Activated CD4-positive, alpha-beta T cell treated with anti-CD3 and anti-CD28 coated beads, Interleukin-2, amount 10 ng/mL, durations not matched to agents 24 days and 14 days (primary cell): ENCODE data around the gene RAD51B. TPM values are rescaled to one million over a fixed set of nuclear protein-coding genes. Genes with fewer than 3 reads are reported as not detected.

Source experiments
- DNase-seq: peaks from one replicate; pipeline ENCODE4 v3.0.0; 2022
- H3K27ac Mint-ChIP-seq: one replicate; pipeline ENCODE4 v1.8.0; 2022; ENCODE audit warnings: mild to moderate bottlenecking, mixed read lengths
- H3K27me3 Mint-ChIP-seq: one replicate; pipeline ENCODE4 v1.8.0; 2022; ENCODE audit warnings: mixed read lengths
- H3K36me3 Mint-ChIP-seq: one replicate; pipeline ENCODE4 v1.8.0; 2022; ENCODE audit warnings: low read depth, mild to moderate bottlenecking, mixed read lengths
- H3K4me1 Mint-ChIP-seq: one replicate; pipeline ENCODE4 v1.8.0; 2021; ENCODE audit warnings: mixed read lengths
- H3K4me3 Mint-ChIP-seq: one replicate; pipeline ENCODE4 v1.8.0; 2022; ENCODE audit warnings: mild to moderate bottlenecking, moderate library complexity, mixed read lengths
- H3K9me3 Mint-ChIP-seq: one replicate; pipeline ENCODE4 v1.8.0; 2021; ENCODE audit warnings: mixed read lengths
- intact Hi-C: fragments of 100-400 bp; cut with micrococcal nuclease; formaldehyde crosslinking; loops from one replicate; pipeline ENCODE4 v1.15.1; 2023
- total RNA-seq: library from RNA; stranded (reverse); gene quantifications from 2 replicates; pipeline ENCODE4 v1.2.3, GENCODE V29; 2022

The RAD51B gene
- total RNA-seq, 1 donor from 2014 or later, result 29.3 TPM

DNA sequence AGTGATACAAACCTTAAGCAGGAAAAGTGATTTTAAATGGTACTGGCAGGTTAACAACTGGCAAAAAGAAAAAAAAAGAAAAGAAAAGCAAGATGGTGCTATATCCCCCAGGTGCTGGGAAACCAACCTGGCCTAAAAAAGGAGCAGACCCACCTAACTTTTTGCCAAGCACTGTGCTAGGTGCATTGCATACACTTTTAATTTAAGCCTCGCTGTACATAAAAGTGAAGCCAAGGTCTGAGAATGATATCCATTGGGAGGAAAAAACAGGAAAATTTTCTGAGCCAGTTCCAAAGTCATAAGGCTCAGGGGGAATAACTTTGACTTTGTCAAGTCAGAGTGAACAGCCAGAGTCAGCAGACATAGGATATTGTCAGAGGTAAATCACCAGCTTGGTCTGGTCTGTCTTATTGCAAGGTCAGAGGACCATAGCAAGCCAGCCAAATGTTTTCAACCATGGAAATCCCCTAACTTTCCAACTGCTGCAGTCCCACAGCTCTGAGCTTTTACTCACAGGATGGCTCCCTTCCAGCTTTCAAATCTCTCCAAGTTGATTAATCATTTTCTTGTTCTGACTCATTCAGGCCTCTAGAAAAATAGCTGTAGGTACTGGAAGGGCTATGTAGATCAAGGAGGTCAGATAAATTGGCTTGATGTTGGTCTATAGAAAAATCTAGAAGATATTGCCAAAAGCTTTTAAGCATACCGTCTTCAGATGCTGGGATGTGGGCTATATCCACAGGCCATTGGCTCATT lies 412.9 kb downstream of the RAD51B start:
- Mint-ChIP-seq H3K4me1 (peaks cover 9% of the 10 kb centered on the region), H3K27ac (no peak overlapping the region), H3K4me3 (no peak overlapping the region), H3K36me3 (peaks cover 3% of the 10 kb centered on the region), H3K9me3 (no peaks in the 10 kb centered on the region), H3K27me3 (no peaks in the 10 kb centered on the region)
- DNase-seq, result peak; percentile 71
- intact Hi-C loops, result loop anchor here (1.0 to 10.0 kb wide), 5 partner anchors 21 to 564 kb away; no protein-coding TSS in a partner anchor

DNA sequence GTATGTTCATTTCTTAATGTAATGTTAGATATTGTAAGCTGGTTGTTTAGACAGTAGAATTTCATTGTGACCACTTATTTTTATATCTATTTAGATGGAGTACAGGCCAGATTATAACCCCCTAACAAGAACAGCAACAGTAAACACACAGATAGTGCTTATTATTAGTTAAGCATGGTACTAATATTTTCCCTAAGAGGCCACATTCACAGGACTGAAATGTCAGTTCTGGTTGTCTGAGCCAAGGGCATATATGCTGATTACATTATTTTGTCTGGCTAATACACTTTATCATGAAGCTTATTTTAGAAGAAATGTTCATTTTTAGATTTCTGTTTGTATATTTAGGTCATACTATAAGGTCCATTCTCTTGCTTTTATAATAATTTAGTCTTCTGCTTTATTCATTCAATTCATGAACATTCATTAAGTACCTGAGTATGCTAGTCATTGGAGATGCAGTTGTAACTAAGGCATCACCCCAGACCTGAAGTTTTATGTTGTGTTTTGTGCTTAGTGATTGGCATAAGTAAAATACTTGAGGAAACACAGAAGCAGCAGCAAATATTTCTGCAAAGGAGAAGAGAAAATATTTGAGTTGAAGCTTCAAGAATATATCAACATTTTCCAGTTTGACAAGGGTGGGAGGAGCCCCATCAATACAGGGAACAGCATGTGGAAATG lies 413.7 kb downstream of the RAD51B start:
- H3K27me3 Mint-ChIP-seq, result no peaks in the 10 kb centered on the region
- no peak for DNase-seq
- intact Hi-C loops, result loop anchor here (2.0 to 10.0 kb wide), 3 partner anchors 42 to 564 kb away; no protein-coding TSS in a partner anchor
- H3K4me1 Mint-ChIP-seq, result peaks cover 9% of the 10 kb centered on the region
- peaks cover 3% of the 10 kb centered on the region for H3K36me3 Mint-ChIP-seq
- no peak overlapping the region for H3K4me3 Mint-ChIP-seq
- H3K27ac Mint-ChIP-seq, result no peak overlapping the region
- H3K9me3 Mint-ChIP-seq, result no peaks in the 10 kb centered on the region

DNA sequence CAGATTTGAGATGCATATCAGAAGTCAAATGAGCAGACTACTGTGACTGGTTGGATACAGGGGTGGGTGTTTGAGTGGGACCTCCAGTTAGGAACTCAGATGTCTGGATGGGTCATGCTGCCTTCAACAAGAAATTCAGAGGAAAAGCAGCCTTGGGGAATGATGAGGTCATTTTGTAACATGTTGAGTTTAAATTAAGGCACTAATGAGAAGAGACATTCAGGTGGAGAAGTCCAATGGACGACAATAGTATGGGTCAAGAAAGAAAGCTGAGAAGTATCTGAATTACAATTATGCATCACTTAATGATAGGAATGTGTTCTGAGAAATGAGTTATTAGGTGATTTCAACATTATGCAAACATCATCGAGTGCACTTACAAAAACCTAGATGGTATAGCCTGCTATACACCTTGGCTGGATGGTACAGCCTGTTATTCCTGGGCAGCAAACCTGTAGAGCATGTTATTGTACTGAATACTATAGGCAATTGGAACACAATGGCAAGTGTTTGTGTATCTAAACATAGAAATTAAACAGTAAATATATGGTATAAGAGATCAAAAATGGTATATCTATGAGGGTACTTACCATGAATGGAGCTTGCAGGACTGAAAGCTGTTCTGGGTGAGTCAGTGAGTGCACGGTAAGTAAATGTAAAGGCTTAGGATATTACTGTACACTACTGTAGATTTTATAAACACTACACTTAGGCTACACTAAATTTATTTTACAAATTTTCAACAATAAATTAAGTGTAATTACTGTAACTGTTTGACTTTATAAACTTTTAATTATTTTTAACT lies 414.7 kb downstream of the RAD51B start:
- DNase-seq, result no peak
- Mint-ChIP-seq H3K27ac (no peak overlapping the region), H3K9me3 (no peaks in the 10 kb centered on the region), H3K36me3 (peaks cover 3% of the 10 kb centered on the region), H3K4me3 (no peak overlapping the region), H3K4me1 (peaks cover 9% of the 10 kb centered on the region), H3K27me3 (no peaks in the 10 kb centered on the region)
- intact Hi-C loops, result loop anchor here (10.0 kb wide), 1 partner anchor 150 kb away; no protein-coding TSS in a partner anchor

DNA sequence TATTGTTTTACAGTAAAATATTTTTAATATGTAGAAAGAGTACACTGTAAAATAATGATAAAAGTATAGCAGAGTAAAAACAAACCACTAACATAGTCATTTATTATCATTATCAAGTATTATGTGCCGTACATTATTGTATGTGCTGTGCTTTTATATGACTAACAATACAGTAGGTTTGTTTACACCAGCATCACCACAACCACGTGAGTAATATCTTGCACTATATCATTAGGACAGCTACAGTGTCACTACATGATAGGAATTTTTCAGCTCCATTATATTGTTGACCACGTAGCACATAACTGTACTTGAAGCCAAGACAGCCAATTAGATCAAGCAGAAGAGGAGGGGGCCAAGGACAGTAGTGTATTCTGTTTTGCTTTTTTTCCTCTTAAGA lies 415.4 kb downstream of the RAD51B start:
- intact Hi-C loops, result loop anchor here (10.0 kb wide), 1 partner anchor 150 kb away; no protein-coding TSS in a partner anchor
- peaks cover 4% of the 10 kb centered on the region for H3K4me1 Mint-ChIP-seq

DNA sequence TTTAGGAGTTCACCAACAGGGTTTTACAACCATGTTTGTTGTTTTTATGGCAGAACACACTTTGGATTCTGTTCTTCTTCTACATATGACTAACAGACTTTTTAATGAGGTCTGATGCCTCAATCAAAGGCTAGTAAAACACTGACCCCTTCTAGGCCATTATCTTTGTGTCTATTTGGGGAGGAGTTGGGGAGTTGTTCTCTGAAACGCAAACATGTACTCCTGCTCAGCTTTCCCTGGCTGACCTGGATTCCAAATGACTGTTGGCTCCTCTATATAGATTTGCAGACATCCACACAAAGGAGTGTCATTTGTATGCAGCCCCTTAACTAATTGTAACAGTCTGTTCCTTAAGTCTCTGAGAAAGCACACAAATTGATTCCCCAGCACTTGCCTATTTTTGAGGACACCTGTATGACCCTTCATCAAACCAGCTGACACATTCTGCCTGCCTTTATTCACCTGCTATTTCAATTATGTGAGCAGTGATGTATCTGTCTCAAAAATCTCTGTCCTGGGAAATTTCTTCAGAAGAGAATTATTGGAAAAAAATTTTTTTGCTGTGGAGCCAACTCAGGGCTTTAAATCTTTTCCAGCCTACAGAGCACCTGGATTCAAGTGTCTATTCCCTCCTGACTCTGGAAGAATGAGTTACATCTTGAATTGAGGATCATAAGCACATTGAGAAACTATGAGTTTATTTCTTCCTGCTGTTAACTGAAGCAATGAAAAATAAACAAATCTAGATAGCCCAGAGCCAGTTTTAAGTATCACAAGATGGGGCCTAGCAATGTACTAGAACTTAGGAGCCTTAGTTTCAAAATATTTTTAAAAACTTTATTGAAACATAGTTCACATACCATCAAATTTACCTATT lies 417.2 kb downstream of the RAD51B start:
- no peaks in the 10 kb centered on the region for H3K27me3 Mint-ChIP-seq
- DNase-seq, result no peak
- no peak overlapping the region for H3K4me3 Mint-ChIP-seq
- intact Hi-C loops, result loop anchor here (10.0 kb wide), 1 partner anchor 152 kb away; no protein-coding TSS in a partner anchor
- H3K4me1 Mint-ChIP-seq, result no peaks in the 10 kb centered on the region
- no peak overlapping the region for H3K27ac Mint-ChIP-seq
- no peaks in the 10 kb centered on the region for H3K9me3 Mint-ChIP-seq
- peaks cover 3% of the 10 kb centered on the region for H3K36me3 Mint-ChIP-seq

More for the DNA sequence above, 415.4 kb downstream of the RAD51B start:
- no peaks in the 10 kb centered on the region for H3K27me3 Mint-ChIP-seq
- H3K36me3 Mint-ChIP-seq, result peaks cover 3% of the 10 kb centered on the region
- no peak overlapping the region for H3K4me3 Mint-ChIP-seq
- DNase-seq, result no peak
- H3K27ac Mint-ChIP-seq, result no peak overlapping the region
- H3K9me3 Mint-ChIP-seq, result no peaks in the 10 kb centered on the region

DNA sequence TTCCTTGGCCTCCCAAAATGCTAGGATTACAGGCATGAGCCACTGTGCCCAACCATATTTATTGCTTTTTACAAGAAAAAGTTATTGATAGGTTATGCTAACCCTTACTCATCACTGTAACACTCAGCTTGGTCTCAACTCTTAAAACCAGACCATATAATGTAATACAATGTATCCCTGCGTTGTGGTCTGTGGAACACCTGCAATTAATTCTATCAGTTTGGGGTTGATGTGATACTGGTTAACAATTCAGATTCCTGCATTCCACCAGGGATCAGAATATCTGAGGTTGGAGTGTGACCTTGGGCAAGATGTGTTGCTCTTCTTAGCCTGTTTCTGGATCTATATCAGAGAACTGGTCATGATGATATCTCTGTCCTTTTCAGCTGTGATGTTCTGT lies 419.0 kb downstream of the RAD51B start:
- Mint-ChIP-seq H3K9me3 (no peaks in the 10 kb centered on the region), H3K27me3 (no peaks in the 10 kb centered on the region), H3K4me1 (no peaks in the 10 kb centered on the region), H3K36me3 (peaks cover 3% of the 10 kb centered on the region), H3K27ac (no peak overlapping the region), H3K4me3 (no peak overlapping the region)
- DNase-seq, result no peak
- intact Hi-C loops, result loop anchor here (10.0 kb wide), 1 partner anchor 154 kb away; no protein-coding TSS in a partner anchor

DNA sequence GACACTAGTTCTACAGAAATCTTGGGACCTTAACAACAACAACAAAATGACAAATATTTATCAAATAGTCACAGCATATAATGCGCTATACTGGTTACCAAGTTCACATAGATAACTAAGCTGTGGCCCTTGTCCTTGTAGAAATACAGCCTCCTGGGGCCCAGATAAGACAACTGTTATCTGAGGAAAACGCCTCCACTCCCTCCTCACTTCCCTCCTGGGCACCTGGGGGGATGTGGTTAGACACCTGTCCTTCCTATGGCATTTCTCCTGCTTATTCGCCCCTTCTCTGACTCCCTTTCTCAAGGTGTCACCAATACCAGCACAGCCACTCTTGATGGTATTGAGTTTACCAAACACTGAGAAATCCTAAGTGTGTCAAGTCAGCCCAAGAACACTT lies 419.4 kb downstream of the RAD51B start:
- Mint-ChIP-seq H3K27ac (no peak overlapping the region), H3K27me3 (no peaks in the 10 kb centered on the region), H3K36me3 (peaks cover 3% of the 10 kb centered on the region), H3K4me1 (peaks cover 3% of the 10 kb centered on the region), H3K4me3 (no peak overlapping the region), H3K9me3 (no peaks in the 10 kb centered on the region)
- intact Hi-C loops, result loop anchor here (10.0 kb wide), 1 partner anchor 154 kb away; no protein-coding TSS in a partner anchor
- DNase-seq, result no peak

DNA sequence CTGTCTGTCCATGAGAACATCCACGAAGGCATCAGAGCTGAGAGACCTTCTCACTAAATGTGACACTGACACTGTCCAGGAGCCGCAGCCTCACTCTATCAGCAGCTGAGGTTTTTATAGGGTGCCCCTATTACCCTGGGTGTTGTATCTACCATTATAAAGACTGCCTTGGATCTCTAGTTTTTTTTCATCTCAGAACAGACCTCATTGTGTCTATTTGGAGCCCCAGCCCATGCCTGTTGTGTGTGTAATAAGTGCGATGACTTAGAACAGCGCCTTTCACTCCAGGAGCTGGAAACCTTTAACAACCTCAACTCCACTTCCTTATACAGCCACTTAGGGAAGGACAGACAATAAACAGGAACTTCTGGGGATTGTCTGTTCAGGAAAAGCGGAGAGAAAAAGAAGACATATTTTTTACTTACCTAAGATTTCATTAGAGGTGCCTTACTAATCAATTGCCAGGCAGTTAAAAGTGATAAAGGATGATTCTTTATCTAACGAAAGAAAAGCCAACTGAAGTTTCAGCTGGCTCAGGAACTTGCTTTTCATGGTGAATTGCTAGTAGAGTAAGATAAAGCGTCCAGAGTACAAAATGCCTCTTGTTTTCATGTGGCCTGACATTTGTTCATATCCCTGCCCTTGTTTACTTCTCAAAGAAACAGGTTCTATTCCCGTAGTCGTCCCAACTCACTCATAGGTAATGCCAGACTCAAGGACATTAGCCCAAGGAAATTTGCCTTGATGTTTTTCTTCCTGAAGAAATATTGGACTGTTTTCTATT lies 420.6 kb downstream of the RAD51B start:
- intact Hi-C loops, result loop anchor here (10.0 kb wide), 2 partner anchors 155 to 245 kb away; no protein-coding TSS in a partner anchor
- Mint-ChIP-seq H3K27me3 (no peaks in the 10 kb centered on the region), H3K4me3 (no peak overlapping the region), H3K9me3 (no peaks in the 10 kb centered on the region), H3K4me1 (peaks cover 4% of the 10 kb centered on the region), H3K27ac (no peak overlapping the region), H3K36me3 (peaks cover 3% of the 10 kb centered on the region)
- DNase-seq, result no peak

DNA sequence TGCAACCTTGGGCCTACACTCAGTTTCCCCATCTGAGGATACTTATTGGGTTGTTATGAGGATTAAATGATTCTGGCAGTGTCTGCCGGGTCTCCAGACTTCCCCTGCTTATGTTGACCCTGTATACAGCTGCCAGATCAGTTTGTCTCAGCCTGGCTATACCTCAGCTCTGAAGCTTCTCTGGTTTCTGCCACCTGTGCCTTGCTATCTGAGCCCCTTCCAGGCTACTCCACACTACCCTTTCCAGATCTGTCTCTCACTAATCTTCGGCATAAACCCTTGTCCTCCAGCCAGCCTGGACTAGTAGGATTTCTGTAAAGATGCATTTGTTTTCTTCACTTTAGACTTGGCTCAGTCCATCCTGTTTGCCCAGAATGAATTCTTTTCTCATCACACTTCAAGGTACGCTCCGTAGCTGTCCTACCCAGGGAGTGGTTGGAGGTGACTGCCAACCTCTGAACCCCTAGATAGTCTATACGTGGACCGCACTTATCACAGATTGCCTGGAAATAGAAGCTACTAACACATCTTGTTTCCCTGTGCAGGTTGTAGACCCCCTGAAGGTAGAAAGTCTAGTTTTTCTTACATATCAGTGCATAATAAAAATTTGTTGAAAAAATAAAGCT lies 422.4 kb downstream of the RAD51B start:
- no peak overlapping the region for H3K4me3 Mint-ChIP-seq
- H3K27ac Mint-ChIP-seq, result no peak overlapping the region
- DNase-seq, result no peak
- H3K36me3 Mint-ChIP-seq, result no peaks in the 10 kb centered on the region
- H3K4me1 Mint-ChIP-seq, result peaks cover 4% of the 10 kb centered on the region
- no peaks in the 10 kb centered on the region for H3K27me3 Mint-ChIP-seq
- H3K9me3 Mint-ChIP-seq, result no peaks in the 10 kb centered on the region
- intact Hi-C loops, result loop anchor here (10.0 kb wide), 1 partner anchor 243 kb away; no protein-coding TSS in a partner anchor

DNA sequence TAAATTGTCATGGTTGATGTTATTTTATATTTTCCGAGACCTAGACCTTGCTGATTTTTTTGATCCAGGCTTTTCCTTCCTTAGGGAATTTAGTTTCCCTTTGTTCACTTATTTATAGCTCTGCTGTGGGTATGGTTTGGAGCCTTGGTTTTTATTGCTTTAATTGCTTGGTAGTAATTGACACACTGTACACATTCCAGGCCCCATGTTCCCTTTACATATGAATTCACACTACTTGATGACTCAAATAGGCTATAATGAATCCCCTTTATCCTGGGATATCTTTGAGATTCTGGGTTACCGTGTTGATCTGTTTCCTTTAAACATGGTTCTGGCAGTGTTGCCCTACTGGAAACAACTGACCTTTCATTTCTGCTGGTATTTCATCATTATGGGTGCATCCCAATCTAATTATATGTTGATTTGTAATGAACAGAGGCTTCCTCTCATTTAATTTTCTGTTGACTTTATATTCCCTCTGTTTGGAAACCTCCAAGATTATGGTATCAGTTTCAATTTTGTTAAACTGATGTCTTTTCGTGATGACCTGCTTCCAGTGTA lies 424.0 kb downstream of the RAD51B start:
- peaks cover 9% of the 10 kb centered on the region for H3K4me1 Mint-ChIP-seq
- H3K36me3 Mint-ChIP-seq, result no peaks in the 10 kb centered on the region
- no peak overlapping the region for H3K4me3 Mint-ChIP-seq
- H3K9me3 Mint-ChIP-seq, result no peaks in the 10 kb centered on the region
- H3K27ac Mint-ChIP-seq, result no peak overlapping the region
- intact Hi-C loops, result loop anchor here (10.0 kb wide), 1 partner anchor 241 kb away; no protein-coding TSS in a partner anchor
- DNase-seq, result no peak
- H3K27me3 Mint-ChIP-seq, result no peaks in the 10 kb centered on the region

DNA sequence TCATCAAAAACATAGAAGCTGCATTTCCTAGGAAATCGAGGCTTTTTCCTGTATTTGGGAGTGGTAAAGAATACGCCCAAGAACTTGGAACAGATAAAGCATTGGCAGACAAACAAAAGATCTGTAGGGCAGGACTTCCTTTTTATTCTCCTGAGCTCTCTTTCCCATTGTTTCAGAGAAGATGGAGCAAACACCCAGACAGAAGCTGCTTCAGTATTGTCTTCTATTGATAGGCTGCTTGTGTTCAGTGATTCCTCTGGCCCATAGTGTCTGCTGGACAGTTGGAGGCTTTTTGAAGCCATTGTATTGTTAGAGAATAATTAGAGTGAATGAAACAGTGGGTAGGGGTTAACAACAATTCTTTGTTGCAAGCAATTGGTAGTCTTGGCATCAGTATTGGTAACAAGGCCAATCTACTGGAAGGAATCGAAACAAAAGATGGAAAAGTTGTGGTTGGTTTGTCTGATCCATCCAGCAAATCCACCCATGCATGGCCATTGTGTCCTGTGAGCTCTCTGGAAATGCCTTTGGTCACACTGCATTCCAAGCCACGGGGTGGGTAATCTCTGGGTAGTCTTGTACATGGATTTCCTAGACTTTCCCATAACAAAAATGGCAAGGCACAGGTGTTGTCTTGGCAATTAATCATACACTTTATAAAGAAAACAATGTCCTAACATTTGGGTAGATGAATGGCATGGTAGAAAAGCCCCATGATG lies 424.8 kb downstream of the RAD51B start:
- Mint-ChIP-seq H3K27ac (no peak overlapping the region), H3K4me3 (no peak overlapping the region), H3K4me1 (peaks cover 12% of the 10 kb centered on the region), H3K36me3 (no peaks in the 10 kb centered on the region), H3K27me3 (no peaks in the 10 kb centered on the region), H3K9me3 (no peaks in the 10 kb centered on the region)
- DNase-seq, result no peak
- intact Hi-C loops, result loop anchor here (10.0 kb wide), 1 partner anchor 240 kb away; no protein-coding TSS in a partner anchor
